ENCODE measurements around the gene SLC10A7. TPM values are rescaled to one million over a fixed set of nuclear protein-coding genes. Genes with fewer than 3 reads are reported as not detected.

Gene SLC10A7
- total RNA-seq, 1 experiment from 2014 or later = 3.9 TPM

GRCh38 chr4:146245850-146246249, 275.9 kb downstream of the SLC10A7 start:
- Histone ChIP-seq H2BK5ac (ENCODE audit: insufficient read length, low read length) (no peak overlapping the region), H2BK120ac (ENCODE audit: low read depth, low read length, poor library complexity, severe bottlenecking) (no peak overlapping the region), H3K4me2 (ENCODE audit: insufficient read depth, insufficient read length, low read length) (no peak overlapping the region), H2BK15ac (ENCODE audit: low read depth, low read length) (no peak overlapping the region), H2AFZ (ENCODE audit: low read length) (no peak overlapping the region), H3K9me3 (ENCODE audit: control insufficient read depth, low read depth, low read length) (no peaks in the 10 kb centered on the region), H2BK20ac (ENCODE audit: low read depth, low read length, poor library complexity, severe bottlenecking) (no peak overlapping the region), H3T11ph (ENCODE audit: low read length) (no peak overlapping the region), H3K14ac (ENCODE audit: insufficient read depth, low read length) (no peak overlapping the region), H3K18ac (ENCODE audit: insufficient read length, low read depth, low read length) (no peak overlapping the region), H2AK5ac (ENCODE audit: insufficient read length, low read length) (no peak overlapping the region), H4K8ac (replicated peaks; ENCODE audit: insufficient read length, low read depth, low read length) (no peak overlapping the region), H3K23ac (ENCODE audit: insufficient read length, low read depth, low read length) (no peak overlapping the region), H3K4ac (ENCODE audit: low read depth, low read length) (no peak overlapping the region), H3K9ac (ENCODE audit: extremely low read depth, insufficient read length, low read length) (no peak overlapping the region), H3K4me1 (ENCODE audit: insufficient read depth, low read length) (no peaks in the 10 kb centered on the region), H3K27ac (ENCODE audit: insufficient read length, low read depth, low read length) (no peak overlapping the region), H3K79me2 (ENCODE audit: insufficient read depth, low read length) (no peaks in the 10 kb centered on the region), H3K56ac (ENCODE audit: insufficient read length, low read depth, low read length) (no peak overlapping the region), H3K27me3 (ENCODE audit: insufficient read depth, low read length) (no peaks in the 10 kb centered on the region), H4K91ac (ENCODE audit: insufficient read length, low read depth, low read length) (no peak overlapping the region), H3K79me1 (ENCODE audit: insufficient read depth, low read depth, low read length, poor library complexity, severe bottlenecking) (no peaks in the 10 kb centered on the region), H2BK12ac (ENCODE audit: insufficient read length, low read depth, low read length) (no peak overlapping the region), H3K23me2 (ENCODE audit: insufficient read length, low read depth, low read length, poor library complexity, severe bottlenecking) (no peaks in the 10 kb centered on the region), H4K20me1 (ENCODE audit: control insufficient read depth, insufficient read depth, insufficient read length) (no peaks in the 10 kb centered on the region), H4K5ac (ENCODE audit: insufficient read length, low read depth, low read length) (no peak overlapping the region)
- WGBS (ENCODE audit: extremely low coverage, insufficient read length, low lambda C conversion rate) = no CpG with 5 or more reads among the region's 4 CpGs
- peaks cover 4 to 6% of the 10 kb centered on the region in 2 experiments; a peak in 3 of 4 replicates for H3K4me1 Mint-ChIP-seq
- no peaks in the 10 kb centered on the region; a peak in 1 of 5 replicates for H3K9me3 Mint-ChIP-seq
- TF ChIP-seq CTCF (conservative IDR thresholded peaks at IDR 0.05) = no peak
- no peak overlapping the region for H3K4me3 Mint-ChIP-seq
- DNase-seq = no peak
- no peaks in the 10 kb centered on the region for H3K36me3 Mint-ChIP-seq (ENCODE audit: insufficient read depth in 1 of 3, low read depth in 3 of 3)
- H3K27me3 Mint-ChIP-seq (ENCODE audit: low read depth) = peaks cover 6% of the 10 kb centered on the region
- H3K27ac Mint-ChIP-seq = no peak overlapping the region
